ENCODE results near the gene PDE9A. TPM values are rescaled to one million over a fixed set of nuclear protein-coding genes. Genes with fewer than 3 reads are reported as not detected.

PDE9A gene
- total RNA-seq, 1 donor from 2014 or later: 27.4 TPM

GRCh38 chr21:42619841-42620240 is 33.6 kb upstream of the PDE9A start:
- H3K27ac Mint-ChIP-seq: no peak overlapping the region
- H3K36me3 Mint-ChIP-seq: no peaks in the 10 kb centered on the region
- TF ChIP-seq, protein P1, sequence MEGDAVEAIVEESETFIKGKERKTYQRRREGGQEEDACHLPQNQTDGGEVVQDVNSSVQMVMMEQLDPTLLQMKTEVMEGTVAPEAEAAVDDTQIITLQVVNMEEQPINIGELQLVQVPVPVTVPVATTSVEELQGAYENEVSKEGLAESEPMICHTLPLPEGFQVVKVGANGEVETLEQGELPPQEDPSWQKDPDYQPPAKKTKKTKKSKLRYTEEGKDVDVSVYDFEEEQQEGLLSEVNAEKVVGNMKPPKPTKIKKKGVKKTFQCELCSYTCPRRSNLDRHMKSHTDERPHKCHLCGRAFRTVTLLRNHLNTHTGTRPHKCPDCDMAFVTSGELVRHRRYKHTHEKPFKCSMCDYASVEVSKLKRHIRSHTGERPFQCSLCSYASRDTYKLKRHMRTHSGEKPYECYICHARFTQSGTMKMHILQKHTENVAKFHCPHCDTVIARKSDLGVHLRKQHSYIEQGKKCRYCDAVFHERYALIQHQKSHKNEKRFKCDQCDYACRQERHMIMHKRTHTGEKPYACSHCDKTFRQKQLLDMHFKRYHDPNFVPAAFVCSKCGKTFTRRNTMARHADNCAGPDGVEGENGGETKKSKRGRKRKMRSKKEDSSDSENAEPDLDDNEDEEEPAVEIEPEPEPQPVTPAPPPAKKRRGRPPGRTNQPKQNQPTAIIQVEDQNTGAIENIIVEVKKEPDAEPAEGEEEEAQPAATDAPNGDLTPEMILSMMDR (IDR thresholded peaks at IDR 0.05; ENCODE audit: unreplicated experiment): no peak
- peaks cover 3% of the 10 kb centered on the region for H3K9me3 Mint-ChIP-seq
- H3K4me3 Mint-ChIP-seq: no peak overlapping the region
- peaks cover 31% of the 10 kb centered on the region for H3K27me3 Mint-ChIP-seq (ENCODE audit: low read depth)
- no peak for DNase-seq (ENCODE audit: low spot score in 2 of 2, unreplicated experiment in 2 of 2)
- peaks cover 5% of the 10 kb centered on the region for H3K4me1 Mint-ChIP-seq

DNA sequence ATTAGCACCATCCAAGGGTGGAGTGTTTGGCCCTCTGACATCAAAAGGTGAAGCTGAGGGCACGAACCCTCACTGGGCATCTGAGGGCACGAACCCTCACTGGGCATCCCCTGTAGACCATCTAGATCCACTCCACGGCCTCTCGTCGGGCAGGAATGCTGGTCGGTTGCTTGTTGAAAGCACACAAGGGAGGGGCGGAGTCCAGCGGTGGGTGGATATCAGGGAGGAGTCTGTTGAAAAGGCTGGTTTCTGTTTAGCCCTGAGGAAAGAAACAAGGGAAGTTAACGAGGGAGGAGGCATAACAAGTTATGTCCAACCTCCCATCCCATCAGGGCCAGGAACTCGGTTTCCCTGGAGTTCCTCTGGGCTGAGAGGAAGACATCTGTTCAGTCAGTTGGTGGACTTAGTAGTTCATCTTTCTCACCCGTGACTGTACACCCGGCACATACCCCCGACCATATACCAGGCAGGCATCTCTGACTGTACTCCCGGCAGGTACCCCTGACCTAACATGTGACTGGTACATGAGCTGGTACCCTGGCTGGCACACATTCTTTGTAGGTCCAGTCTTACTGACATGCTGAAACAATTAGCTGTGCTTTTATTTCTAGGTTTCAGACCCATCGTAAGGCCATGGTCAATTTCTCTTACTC is 32.1 kb upstream of the PDE9A start:
- H3K27me3 Mint-ChIP-seq (ENCODE audit: low read depth): peaks cover 42% of the 10 kb centered on the region
- DNase-seq (ENCODE audit: low spot score in 2 of 2, unreplicated experiment in 2 of 2): no peak
- H3K4me3 Mint-ChIP-seq: no peak overlapping the region
- TF ChIP-seq, protein P1 (IDR thresholded peaks at IDR 0.05; ENCODE audit: unreplicated experiment): no peak
- peaks cover 3% of the 10 kb centered on the region for H3K9me3 Mint-ChIP-seq
- no peaks in the 10 kb centered on the region for H3K36me3 Mint-ChIP-seq
- peaks cover 5% of the 10 kb centered on the region for H3K4me1 Mint-ChIP-seq
- H3K27ac Mint-ChIP-seq: no peak overlapping the region

- no peak for DNase-seq (ENCODE audit: low spot score in 2 of 2, unreplicated experiment in 2 of 2)
- Mint-ChIP-seq H3K4me1 (peaks cover 5% of the 10 kb centered on the region), H3K9me3 (peaks cover 3% of the 10 kb centered on the region), H3K27me3 (ENCODE audit: low read depth) (peaks cover 45% of the 10 kb centered on the region), H3K4me3 (no peak overlapping the region), H3K36me3 (no peaks in the 10 kb centered on the region), H3K27ac (no peak overlapping the region)
- TF ChIP-seq, protein P1 (IDR thresholded peaks at IDR 0.05; ENCODE audit: unreplicated experiment): no peak
Measured at GRCh38 chr21:42621819-42622177, 31.6 kb upstream of the PDE9A start.

DNA sequence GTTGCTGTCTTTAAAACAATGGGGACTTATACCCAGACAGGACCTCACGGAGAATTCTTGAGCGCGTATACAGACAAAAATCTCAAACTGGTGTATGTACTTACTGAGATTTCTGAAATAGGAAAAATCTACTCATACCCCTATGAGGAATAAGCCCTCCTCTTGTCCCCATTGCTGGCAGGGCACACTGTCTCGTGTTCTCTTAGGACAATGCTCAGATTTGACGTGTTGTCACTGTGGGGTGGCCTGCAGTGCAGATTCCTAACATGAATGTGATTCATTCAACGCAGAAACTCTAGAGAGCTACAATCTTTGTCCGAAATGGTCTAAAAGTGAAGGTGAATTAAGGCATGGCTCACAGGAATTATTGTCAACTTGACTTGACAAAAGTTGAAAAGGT is 31.1 kb upstream of the PDE9A start:
- H3K4me1 Mint-ChIP-seq: peaks cover 5% of the 10 kb centered on the region
- TF ChIP-seq, protein P1 (IDR thresholded peaks at IDR 0.05; ENCODE audit: unreplicated experiment): no peak
- H3K36me3 Mint-ChIP-seq: no peaks in the 10 kb centered on the region
- DNase-seq (ENCODE audit: low spot score in 2 of 2, unreplicated experiment in 2 of 2): no peak
- peaks cover 50% of the 10 kb centered on the region for H3K27me3 Mint-ChIP-seq (ENCODE audit: low read depth)
- H3K27ac Mint-ChIP-seq: no peak overlapping the region
- no peak overlapping the region for H3K4me3 Mint-ChIP-seq
- peaks cover 3% of the 10 kb centered on the region for H3K9me3 Mint-ChIP-seq

DNA sequence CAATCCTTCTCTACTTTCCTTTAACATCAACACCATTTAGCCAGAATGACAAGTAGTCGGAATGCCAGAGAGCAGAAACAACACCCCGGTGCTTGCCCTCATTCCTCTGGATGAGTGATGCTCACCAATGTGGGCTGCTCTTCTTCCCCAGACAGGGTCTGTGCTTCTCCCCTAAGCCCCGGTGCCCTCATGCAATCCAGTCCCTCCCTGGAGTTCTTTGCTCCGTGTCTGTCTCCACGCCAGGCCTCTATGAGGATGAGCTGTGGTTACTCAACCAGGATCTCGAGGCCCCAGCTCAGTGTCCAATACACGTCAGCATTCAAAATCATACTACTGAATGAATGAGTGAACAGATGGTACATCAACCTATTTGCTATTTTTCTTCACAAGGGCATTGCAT is 29.7 kb upstream of the PDE9A start:
- H3K36me3 Mint-ChIP-seq: no peaks in the 10 kb centered on the region
- no peak for DNase-seq (ENCODE audit: low spot score in 2 of 2, unreplicated experiment in 2 of 2)
- H3K4me3 Mint-ChIP-seq: no peak overlapping the region
- no peaks in the 10 kb centered on the region for H3K4me1 Mint-ChIP-seq
- no peak overlapping the region for H3K27ac Mint-ChIP-seq
- H3K27me3 Mint-ChIP-seq (ENCODE audit: low read depth): peaks cover 41% of the 10 kb centered on the region
- H3K9me3 Mint-ChIP-seq: peaks cover 3% of the 10 kb centered on the region
- TF ChIP-seq, protein P1 (IDR thresholded peaks at IDR 0.05; ENCODE audit: unreplicated experiment): no peak

Measured in mesothelial cell of epicardium (in vitro differentiated cells).